Liver (tissue), 9 donors: ENCODE measurements around the gene DMD. TPM values are rescaled to one million over a fixed set of nuclear protein-coding genes. Genes with fewer than 3 reads are reported as not detected.

Experiments
- DNase-seq: peaks from one replicate; pipeline ENCODE4 v3.0.0-alpha.2; 2017; ENCODE audit warnings: low spot score
- H3K27ac ChIP-seq, 2 donors: one replicate each; pipeline ENCODE4 v1.7.0; 2013; ENCODE audit warnings: inconsistent platforms in 2 of 2, low read length in 2 of 2, control low read depth in 1 of 2, low read depth in 1 of 2, mild to moderate bottlenecking in 1 of 2
- H3K27me3 ChIP-seq, 4 donors: one replicate each; pipeline versions ENCODE4 v1.6.1 to v1.7.0; 2013; ENCODE audit warnings: low read length in 3 of 4, inconsistent platforms in 1 of 4, mild to moderate bottlenecking in 1 of 4, moderate library complexity in 1 of 4; ENCODE audit not compliant: control insufficient read depth in 4 of 4, insufficient read depth in 4 of 4
- H3K36me3 ChIP-seq, 4 donors: one replicate each; pipeline versions ENCODE4 v1.6.1 to v1.7.0; 2013; ENCODE audit warnings: low read length in 3 of 4, mild to moderate bottlenecking in 3 of 4, low read depth in 1 of 4, moderate library complexity in 1 of 4; ENCODE audit not compliant: control insufficient read depth in 4 of 4, insufficient read depth in 3 of 4
- H3K4me1 ChIP-seq, 4 donors: one replicate each; pipeline versions ENCODE4 v1.6.1 to v1.7.0; 2013; ENCODE audit warnings: low read length in 3 of 4, mild to moderate bottlenecking in 3 of 4, moderate library complexity in 1 of 4; ENCODE audit not compliant: control insufficient read depth in 4 of 4, insufficient read depth in 4 of 4
- H3K4me3 ChIP-seq, 3 donors: one replicate each; pipeline versions ENCODE4 v1.6.1 to v1.7.0; 2013; ENCODE audit warnings: low read length in 3 of 3, control low read depth in 1 of 3, low read depth in 1 of 3, mild to moderate bottlenecking in 1 of 3
- H3K9ac ChIP-seq, 2 donors: one replicate each; pipeline ENCODE4 v1.7.0; 2013; ENCODE audit warnings: low read length in 2 of 2, mild to moderate bottlenecking in 2 of 2, moderate library complexity in 2 of 2, control low read depth in 1 of 2, low read depth in 1 of 2
- H3K9me3 ChIP-seq, 4 donors: one replicate each; pipeline versions ENCODE4 v1.6.1 to v1.7.0; 2013; ENCODE audit warnings: low read length in 3 of 4; ENCODE audit not compliant: control insufficient read depth in 4 of 4
- CTCF ChIP-seq: fragments of 150-350 bp; IDR thresholded peaks from 2 replicates; pipeline ENCODE4 v1.5.1; 2017; ENCODE audit warnings: improper control_type of control experiment, low read depth, low read length; ENCODE audit not compliant: missing input control
- EGR1 ChIP-seq, 2 donors: IDR thresholded peaks; 2 replicates each; pipeline ENCODE4 v1.6.1; 2016 to 2018; ENCODE audit warnings: antibody characterized with exemption in 2 of 2, low read depth in 2 of 2
- FOXA1 ChIP-seq: IDR thresholded peaks from 2 replicates; pipeline ENCODE4 v1.6.1; 2016; ENCODE audit warnings: antibody characterized with exemption
- FOXA2 ChIP-seq: IDR thresholded peaks from 2 replicates; pipeline ENCODE4 v1.6.1; 2016; ENCODE audit warnings: antibody characterized with exemption
- GABPA ChIP-seq, 2 donors: IDR thresholded peaks in 1 of 2; conservative IDR thresholded peaks in 1 of 2; 2 replicates each; pipeline ENCODE4 v1.6.1; 2016; ENCODE audit warnings: antibody characterized with exemption in 2 of 2, mild to moderate bottlenecking in 1 of 2, moderate library complexity in 1 of 2
- HNF4A ChIP-seq, 2 donors: conservative IDR thresholded peaks; 2 replicates each; pipeline ENCODE4 v1.6.1; 2016; ENCODE audit warnings: antibody characterized with exemption in 2 of 2, mild to moderate bottlenecking in 2 of 2
- HNF4G ChIP-seq: IDR thresholded peaks from 2 replicates; pipeline ENCODE4 v1.6.1; 2016; ENCODE audit warnings: antibody characterized with exemption
- JUND ChIP-seq, 2 donors: IDR thresholded peaks; 2 replicates each; pipeline ENCODE4 v1.6.1; 2016; ENCODE audit warnings: antibody characterized with exemption in 2 of 2
- MAX ChIP-seq: IDR thresholded peaks from 2 replicates; pipeline ENCODE4 v1.6.1; 2016; ENCODE audit warnings: antibody characterized with exemption
- NR2F2 ChIP-seq: IDR thresholded peaks from 2 replicates; pipeline ENCODE4 v1.6.1; 2016; ENCODE audit warnings: antibody characterized with exemption
- RAD21 ChIP-seq, 2 donors: IDR thresholded peaks; 2 replicates each; pipeline ENCODE4 v1.6.1; 2016; ENCODE audit warnings: antibody characterized with exemption in 2 of 2, mild to moderate bottlenecking in 2 of 2
- REST ChIP-seq: IDR thresholded peaks from 2 replicates; pipeline ENCODE4 v1.6.1; 2016; ENCODE audit warnings: antibody characterized with exemption, mild to moderate bottlenecking
- RXRA ChIP-seq, 2 donors: IDR thresholded peaks; 2 replicates each; pipeline ENCODE4 v1.6.1; 2017 to 2018; ENCODE audit warnings: antibody characterized with exemption in 2 of 2, mild to moderate bottlenecking in 1 of 2
- SP1 ChIP-seq: IDR thresholded peaks from 2 replicates; pipeline ENCODE4 v1.6.1; 2018; ENCODE audit warnings: antibody characterized with exemption, mild to moderate bottlenecking
- TAF1 ChIP-seq: conservative IDR thresholded peaks from 2 replicates; pipeline ENCODE4 v1.6.1; 2016; ENCODE audit warnings: antibody characterized with exemption, mild to moderate bottlenecking
- YY1 ChIP-seq: IDR thresholded peaks from 2 replicates; pipeline ENCODE4 v1.6.1; 2016; ENCODE audit warnings: antibody characterized with exemption, mild to moderate bottlenecking
- WGBS: extraction: QIAGEN DNeasy Blood & Tissue Kit; methylation state at CpG from one replicate; pipeline ENCODE4 v1.1.7; 2013; 5-methylcytosine and 5-hydroxymethylcytosine counted together
- polyA plus RNA-seq, 2 donors: library from polyadenylated mRNA; stranded (reverse) in 1 of 2; unstranded in 1 of 2; fragments of 200-250 nt in 1 of 2; fragments of >200 nt in 1 of 2; fragmentation: Nextera tagmentation in 1 of 2; extraction: Ambion mirVana in 1 of 2; gene quantifications; one replicate each; pipeline versions ENCODE4 v1.2.1 to v1.2.3, GENCODE V29; 2013 to 2015
- total RNA-seq, 2 donors: library from RNA; depleted of rRNA; stranded (reverse); fragments of >200 nt; gene quantifications; one replicate each; pipeline ENCODE4 v1.2.3, GENCODE V29; 2014
- TF ChIP-seq, protein P1 (sequence below): IDR thresholded peaks from 2 replicates; pipeline ENCODE4 v1.6.1; 2016; ENCODE audit warnings: antibody characterized with exemption
- TF ChIP-seq, protein P2 (sequence below): IDR thresholded peaks from 2 replicates; pipeline ENCODE4 v1.6.1; 2016; ENCODE audit warnings: antibody characterized with exemption
- donor health status: healthy.
- donor health status: healthy.
- donor health status: healthy.
- donor health status: healthy.
- donor health status: healthy.

DMD gene
- total and polyA plus RNA-seq, 4 donors: 14.6 to 61.9 (median 23.9) TPM

- TF ChIP-seq CTCF (no peak), SP1 (no peak), FOXA2 (no peak), FOXA1 (no peak), GABPA (IDR thresholded peaks at IDR 0.05 in 1 of 2, conservative IDR thresholded peaks at IDR 0.05 in 1 of 2) (no peak), NR2F2 (no peak)
Measured at GRCh38 chrX:32576885-32577284, 634.5 kb downstream of the DMD start (continued).

GRCh38 chrX:32572644-32573043, 638.7 kb downstream of the DMD start:
- no peaks in the 10 kb centered on the region for H3K36me3 ChIP-seq
- TF ChIP-seq MAX (no peak), FOXA2 (no peak), HNF4G (no peak), RXRA (IDR thresholded peaks at IDR 0.05) (no peak), JUND (IDR thresholded peaks at IDR 0.05) (no peak), HNF4A (conservative IDR thresholded peaks at IDR 0.05) (no peak), EGR1 (IDR thresholded peaks at IDR 0.05; ENCODE audit: low read depth in 2 of 2) (no peak), TAF1 (no peak), REST (no peak), FOXA1 (no peak), YY1 (no peak), NR2F2 (no peak), SP1 (no peak), RAD21 (IDR thresholded peaks at IDR 0.05) (no peak), CTCF (no peak), GABPA (IDR thresholded peaks at IDR 0.05 in 1 of 2, conservative IDR thresholded peaks at IDR 0.05 in 1 of 2) (no peak)
- TF ChIP-seq, protein P1, sequence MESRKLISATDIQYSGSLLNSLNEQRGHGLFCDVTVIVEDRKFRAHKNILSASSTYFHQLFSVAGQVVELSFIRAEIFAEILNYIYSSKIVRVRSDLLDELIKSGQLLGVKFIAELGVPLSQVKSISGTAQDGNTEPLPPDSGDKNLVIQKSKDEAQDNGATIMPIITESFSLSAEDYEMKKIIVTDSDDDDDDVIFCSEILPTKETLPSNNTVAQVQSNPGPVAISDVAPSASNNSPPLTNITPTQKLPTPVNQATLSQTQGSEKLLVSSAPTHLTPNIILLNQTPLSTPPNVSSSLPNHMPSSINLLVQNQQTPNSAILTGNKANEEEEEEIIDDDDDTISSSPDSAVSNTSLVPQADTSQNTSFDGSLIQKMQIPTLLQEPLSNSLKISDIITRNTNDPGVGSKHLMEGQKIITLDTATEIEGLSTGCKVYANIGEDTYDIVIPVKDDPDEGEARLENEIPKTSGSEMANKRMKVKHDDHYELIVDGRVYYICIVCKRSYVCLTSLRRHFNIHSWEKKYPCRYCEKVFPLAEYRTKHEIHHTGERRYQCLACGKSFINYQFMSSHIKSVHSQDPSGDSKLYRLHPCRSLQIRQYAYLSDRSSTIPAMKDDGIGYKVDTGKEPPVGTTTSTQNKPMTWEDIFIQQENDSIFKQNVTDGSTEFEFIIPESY: no peak
- TF ChIP-seq, protein P2, sequence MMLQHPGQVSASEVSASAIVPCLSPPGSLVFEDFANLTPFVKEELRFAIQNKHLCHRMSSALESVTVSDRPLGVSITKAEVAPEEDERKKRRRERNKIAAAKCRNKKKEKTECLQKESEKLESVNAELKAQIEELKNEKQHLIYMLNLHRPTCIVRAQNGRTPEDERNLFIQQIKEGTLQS: no peak
- H3K27ac ChIP-seq: no peak overlapping the region
- H3K4me3 ChIP-seq: no peak overlapping the region
- H3K27me3 ChIP-seq: no peaks in the 10 kb centered on the region
- WGBS: 78% methylated on average over 2 of the region's 2 CpGs
- no peaks in the 10 kb centered on the region for H3K9me3 ChIP-seq
- no peak overlapping the region for H3K9ac ChIP-seq
- no peak for DNase-seq
- no peaks in the 10 kb centered on the region for H3K4me1 ChIP-seq
